Panc1 (cell line): ENCODE data around the gene ZBTB20. TPM values are rescaled to one million over a fixed set of nuclear protein-coding genes. Genes with fewer than 3 reads are reported as not detected.

Experiments used
- ATAC-seq: fragments of 200-7000 bp; cut with Tn5 transposase; 2 replicates; pipeline ENCODE4 v1.9.1; 2020; ENCODE audit warnings: mild to moderate bottlenecking, moderate library complexity
- BruUV-seq: library from RNA; stranded (reverse); fragments of 400-500 nt; replicated peaks from 2 replicates; lab custom pipeline; 2021; lab: Mats Ljungman, UMichigan
- CTCF ChIA-PET: fragments of 300-600 bp; sonication (Branson Sonifier 250); formaldehyde crosslinking; loops from one replicate; lab custom pipeline; 2022; ENCODE audit warnings: antibody characterized with exemption; lab: Charles Lee
- POLR2A ChIA-PET: fragments of 300-600 bp; sonication (Branson Sonifier 250); formaldehyde crosslinking; loops from one replicate; lab custom pipeline; 2022; ENCODE audit warnings: antibody characterized with exemption; lab: Charles Lee
- DNase-seq: peaks from one replicate; pipeline ENCODE4 v3.0.0-alpha.2; 2010; ENCODE audit warnings: low read depth, low spot score
- H3K27ac ChIP-seq: 2 replicates; pipeline ENCODE4 v1.5.1; 2011; ENCODE audit warnings: mild to moderate bottlenecking, low read length, inconsistent platforms
- H3K27me3 ChIP-seq: fragments of 200-500 bp; sonication (Bioruptor generic); 2 replicates; pipeline ENCODE4 v1.6.0; 2014; ENCODE audit warnings: low read length, inconsistent platforms; ENCODE audit not compliant: control insufficient read depth, insufficient read depth
- H3K36me3 ChIP-seq: fragments of 200-500 bp; sonication (Bioruptor generic); 2 replicates; pipeline ENCODE4 v1.5.1; 2014; ENCODE audit warnings: inconsistent platforms, mild to moderate bottlenecking, low read length, moderate library complexity; ENCODE audit not compliant: control insufficient read depth, insufficient read depth
- H3K4me1 ChIP-seq: 2 replicates; pipeline ENCODE4 v1.5.1; 2011; ENCODE audit warnings: inconsistent platforms, mild to moderate bottlenecking, low read length, moderate library complexity; ENCODE audit not compliant: control insufficient read depth, insufficient read depth
- H3K4me3 ChIP-seq, 2 experiments: 2 replicates each; pipeline ENCODE4 v1.5.1; 2011 to 2012; ENCODE audit warnings: low read depth in 2 of 2, low read length in 2 of 2, mild to moderate bottlenecking in 2 of 2, inconsistent platforms in 1 of 2, moderate library complexity in 1 of 2
- H3K9me3 ChIP-seq: fragments of 200-500 bp; sonication (Bioruptor generic); 2 replicates; pipeline ENCODE4 v1.5.1; 2014; ENCODE audit warnings: low read depth, mild to moderate bottlenecking, inconsistent platforms, low read length, moderate library complexity; ENCODE audit not compliant: control insufficient read depth, insufficient read depth
- CTCF ChIP-seq: fragments of 450-650 bp; IDR thresholded peaks from 2 replicates; pipeline ENCODE4 v1.5.1; 2017; ENCODE audit warnings: mild to moderate bottlenecking
- POLR2AphosphoS5 ChIP-seq: IDR thresholded peaks from 2 replicates; pipeline ENCODE4 v1.6.1; 2012; ENCODE audit warnings: mild to moderate bottlenecking, low read depth, low read length, moderate library complexity
- REST ChIP-seq, 2 experiments: IDR thresholded peaks; 2 replicates each; pipeline ENCODE4 v1.6.1; 2011 to 2012; ENCODE audit warnings: low read depth in 2 of 2, control low read depth in 1 of 2, low read length in 1 of 2, mild to moderate bottlenecking in 1 of 2, moderate library complexity in 1 of 2; ENCODE audit not compliant: insufficient read depth in 1 of 2
- SIN3A ChIP-seq: IDR thresholded peaks from 2 replicates; pipeline ENCODE4 v1.6.1; 2012; ENCODE audit warnings: low read depth, mild to moderate bottlenecking, low read length, moderate library complexity, borderline replicate concordance; ENCODE audit not compliant: insufficient read depth
- TCF7L2 ChIP-seq: IDR thresholded peaks from 2 replicates; pipeline ENCODE4 v1.6.1; 2011; ENCODE audit warnings: mild to moderate bottlenecking, low read depth, low read length, inconsistent platforms
- in situ Hi-C: cut with HindIII; loops from 2 replicates; pipeline ENCODE4 v1.10.0; 2016; ENCODE audit warnings: low sequenced_read_pairs, low pct_unique_long_range_greater_than_20kb
- intact Hi-C: fragments of 100-400 bp; cut with micrococcal nuclease; formaldehyde crosslinking; loops from one replicate; pipeline ENCODE4 v1.10.0; 2022; ENCODE audit not compliant: unreplicated experiment
- total RNA-seq: library from RNA; stranded (reverse); gene quantifications from one replicate; pipeline ENCODE4 v1.2.1, GENCODE V29; 2021; ENCODE audit not compliant: unreplicated experiment

The ZBTB20 gene
- total RNA-seq, 1 experiment from 2014 or later = 4.1 TPM

- CTCF ChIA-PET = no interaction called here
- H3K27me3 ChIP-seq = no peaks in the 10 kb centered on the region
- no peaks in the 10 kb centered on the region for H3K4me1 ChIP-seq
- DNase-seq = no peak
- H3K9me3 ChIP-seq = no peaks in the 10 kb centered on the region
- no peak overlapping the region for H3K4me3 ChIP-seq
- H3K27ac ChIP-seq = no peak overlapping the region
- in situ Hi-C loops (no loop called here), intact Hi-C loops (no loop called here)
- POLR2A ChIA-PET = no interaction called here
- no peaks in the 10 kb centered on the region for H3K36me3 ChIP-seq
- no peak for ATAC-seq
- no TSS peak for BruUV-seq
- TF ChIP-seq REST (IDR thresholded peaks at IDR 0.05; ENCODE audit: insufficient read depth in 1 of 2, low read depth in 2 of 2, low read length in 1 of 2) (no peak), SIN3A (no peak), CTCF (no peak), TCF7L2 (no peak), POLR2AphosphoS5 (no peak)
These were observed 75.5 kb downstream of the ZBTB20 start for GRCh38 chr3:115071601-115072000.

GRCh38 chr3:115071166-115071565 is 75.9 kb downstream of the ZBTB20 start:
- ChIA-PET POLR2A (no interaction called here), CTCF (no interaction called here)
- no peak for TF ChIP-seq CTCF
- BruUV-seq = no TSS peak
- intact Hi-C loops (no loop called here), in situ Hi-C loops (no loop called here)
- Histone ChIP-seq H3K27ac (no peak overlapping the region), H3K4me3 (no peak overlapping the region), H3K9me3 (no peaks in the 10 kb centered on the region), H3K4me1 (no peaks in the 10 kb centered on the region), H3K36me3 (no peaks in the 10 kb centered on the region), H3K27me3 (no peaks in the 10 kb centered on the region)
- DNase-seq = no peak
- no peak for ATAC-seq
